Colonic mucosa (tissue), 4 donors: ENCODE results near the gene NFATC2IP. TPM values are rescaled to one million over a fixed set of nuclear protein-coding genes. Genes with fewer than 3 reads are reported as not detected.
"Not testable (repeated sequence)": the region's sequence is repeated elsewhere in the genome, so short reads cannot be mapped to it uniquely, and the experiment has no call there.

Source experiments
- DNase-seq: peaks from one replicate; pipeline ENCODE4 v3.0.0-alpha.2; 2020
- H3K27ac ChIP-seq: fragments of 200-600 bp; one replicate; pipeline ENCODE4 v1.8.0; 2021
- H3K27me3 ChIP-seq: fragments of 200-600 bp; one replicate; pipeline ENCODE4 v1.8.0; 2021
- H3K36me3 ChIP-seq: fragments of 200-600 bp; one replicate; pipeline ENCODE4 v1.8.0; 2021
- H3K4me1 ChIP-seq: fragments of 200-600 bp; one replicate; pipeline ENCODE4 v1.8.0; 2021; ENCODE audit warnings: mild to moderate bottlenecking
- H3K4me3 ChIP-seq: fragments of 200-600 bp; one replicate; pipeline ENCODE4 v1.8.0; 2021
- H3K9ac ChIP-seq, 2 donors: one replicate each; pipeline ENCODE4 v1.7.0; 2013; ENCODE audit warnings: control low read depth in 2 of 2, low read depth in 2 of 2, low read length in 2 of 2
- H3K9me3 ChIP-seq: fragments of 200-600 bp; one replicate; pipeline ENCODE4 v1.8.0; 2021
- CTCF ChIP-seq: fragments of 200-600 bp; IDR thresholded peaks from one replicate; pipeline ENCODE4 v1.8.0; 2022; ENCODE audit warnings: antibody characterized with exemption, mild to moderate bottlenecking
- intact Hi-C: fragments of 100-400 bp; cut with DNase I; formaldehyde crosslinking; loops from one replicate; pipeline ENCODE4 v1.14.1; 2022
- total RNA-seq, 2 donors: library from RNA; stranded (reverse); fragmentation: NEBNext Ultra II Directional in 1 of 2; extraction: Animal tissue kit (Norgen Biotek cat#: 25700) in 1 of 2; gene quantifications; one replicate each; pipeline ENCODE4 v1.2.1, GENCODE V29; 2021
- donor health status: healthy.
- donor health status: DM: no; HTN: no; CAD: no.
- donor health status: DM: no; HTN: no; CAD: no.

The NFATC2IP gene
- total RNA-seq, 2 donors from 2014 or later = 33.3 to 57.1 TPM

GRCh38 chr16:28923652-28924398, 26.9 kb upstream of the NFATC2IP start:
- Histone ChIP-seq H3K4me1 (peaks cover 13% of the 10 kb centered on the region), H3K27me3 (no peaks in the 10 kb centered on the region), H3K9ac (peak overlapping the region in 1 of 2 donors; percentile 91), H3K36me3 (no peaks in the 10 kb centered on the region), H3K4me3 (peak overlapping the region; percentile 62), H3K27ac (peak overlapping the region; percentile 99), H3K9me3 (no peaks in the 10 kb centered on the region)
- DNase-seq = peak; percentile 63
- no peak for TF ChIP-seq CTCF
- intact Hi-C loops = no loop called here

- intact Hi-C loops = no loop called here
- peak overlapping the region; percentile 62 for H3K4me3 ChIP-seq
- peak overlapping the region in 1 of 2 donors; percentile 91 for H3K9ac ChIP-seq
- TF ChIP-seq CTCF = peak; percentile 17
- peaks cover 13% of the 10 kb centered on the region for H3K4me1 ChIP-seq
- peak overlapping the region; percentile 99 for H3K27ac ChIP-seq
- H3K27me3 ChIP-seq = no peaks in the 10 kb centered on the region
- no peaks in the 10 kb centered on the region for H3K36me3 ChIP-seq
- H3K9me3 ChIP-seq = no peaks in the 10 kb centered on the region
- DNase-seq = no peak
Measured at GRCh38 chr16:28924399-28924761, 26.4 kb upstream of the NFATC2IP start.

- H3K4me1 ChIP-seq = peaks cover 13% of the 10 kb centered on the region
- H3K4me3 ChIP-seq = peak within 1 kb of the TSS; percentile 62
- H3K36me3 ChIP-seq = no peaks in the 10 kb centered on the region
- intact Hi-C loops = no loop called here
- DNase-seq = peak; percentile 98
- H3K27ac ChIP-seq = peak within 1 kb of the TSS; percentile 99
- H3K27me3 ChIP-seq = no peaks in the 10 kb centered on the region
- no peak for TF ChIP-seq CTCF
- no peaks in the 10 kb centered on the region for H3K9me3 ChIP-seq
- peak within 1 kb of the TSS; percentile 94 to 95 for H3K9ac ChIP-seq
Measured at GRCh38 chr16:28924762-28925385, 25.9 kb upstream of the NFATC2IP start, which contains the start of gene RABEP2. RABEP2 (minus strand) TSS chr16:28925238; CDS start chr16:28925163, 75 bp downstream.

GRCh38 chr16:28925386-28926228, 25.1 kb upstream of the NFATC2IP start:
- no peaks in the 10 kb centered on the region for H3K27me3 ChIP-seq
- peak overlapping the region; percentile 94 to 95 for H3K9ac ChIP-seq
- DNase-seq = peak; percentile 82
- peak overlapping the region; percentile 62 for H3K4me3 ChIP-seq
- H3K9me3 ChIP-seq = no peaks in the 10 kb centered on the region
- no peak for TF ChIP-seq CTCF
- peak overlapping the region; percentile 99 for H3K27ac ChIP-seq
- peaks cover 13% of the 10 kb centered on the region for H3K4me1 ChIP-seq
- intact Hi-C loops = no loop called here
- H3K36me3 ChIP-seq = no peaks in the 10 kb centered on the region

GRCh38 chr16:28926284-28926683, 24.5 kb upstream of the NFATC2IP start:
- H3K36me3 ChIP-seq, H3K9me3 ChIP-seq, H3K27me3 ChIP-seq, DNase-seq, H3K9ac ChIP-seq, intact Hi-C loops: not testable (repeated sequence)
- peak overlapping the region; percentile 62 for H3K4me3 ChIP-seq
- H3K4me1 ChIP-seq = peaks cover 13% of the 10 kb centered on the region
- peak overlapping the region; percentile 99 for H3K27ac ChIP-seq
